DND-41 (cell line): ENCODE measurements around the gene PRELP.

Experiments
- ATAC-seq: fragments of 200-7000 bp; cut with Tn5 transposase; 3 replicates; pipeline ENCODE4 v1.9.1; 2021; ENCODE audit warnings: low read depth; ENCODE audit not compliant: insufficient read depth
- DNase-seq: peaks from one replicate; pipeline ENCODE4 v3.0.0-alpha.2; 2020
- H2AFZ ChIP-seq: 2 replicates; pipeline ENCODE4 v1.6.0; 2012; ENCODE audit warnings: low read depth, low read length
- H3K27ac ChIP-seq: 2 replicates; pipeline ENCODE4 v1.5.1; 2012; ENCODE audit warnings: low read length, inconsistent platforms
- H3K27me3 ChIP-seq: fragments of 200-600 bp; sonication (generic); 2 replicates; pipeline ENCODE4 v1.6.0; 2012; ENCODE audit warnings: low read length, mild to moderate bottlenecking, inconsistent platforms; ENCODE audit not compliant: insufficient read depth, poor library complexity
- H3K36me3 ChIP-seq: 2 replicates; pipeline ENCODE4 v1.5.1; 2012; ENCODE audit warnings: low read length, inconsistent platforms; ENCODE audit not compliant: insufficient read depth
- H3K4me1 ChIP-seq: 2 replicates; pipeline ENCODE4 v1.5.1; 2012; ENCODE audit warnings: mild to moderate bottlenecking, low read length; ENCODE audit not compliant: insufficient read depth
- H3K4me2 ChIP-seq: 2 replicates; pipeline ENCODE4 v1.6.0; 2012; ENCODE audit warnings: mild to moderate bottlenecking, moderate library complexity, low read length, inconsistent platforms; ENCODE audit not compliant: insufficient read depth
- H3K4me3 ChIP-seq, 2 experiments: fragments of 200-600 bp in 1 of 2; shearing (Covaris generic) in 1 of 2; 2 replicates each; pipeline ENCODE4 v1.5.1; 2012 to 2016; ENCODE audit warnings: inconsistent platforms in 2 of 2, low read length in 2 of 2, mild to moderate bottlenecking in 2 of 2, low read depth in 1 of 2, moderate library complexity in 1 of 2
- H3K79me2 ChIP-seq: 2 replicates; pipeline ENCODE4 v1.6.0; 2012; ENCODE audit warnings: low read length, inconsistent platforms; ENCODE audit not compliant: insufficient read depth
- H3K9ac ChIP-seq: 2 replicates; pipeline ENCODE4 v1.6.0; 2012; ENCODE audit warnings: low read depth, mild to moderate bottlenecking, inconsistent platforms, low read length, moderate library complexity
- H3K9me3 ChIP-seq: 2 replicates; pipeline ENCODE4 v1.5.1; 2012; ENCODE audit warnings: low read length, moderate library complexity, mild to moderate bottlenecking, inconsistent platforms; ENCODE audit not compliant: insufficient read depth, severe bottlenecking
- H4K20me1 ChIP-seq: 2 replicates; pipeline ENCODE4 v1.6.0; 2012; ENCODE audit warnings: low read length; ENCODE audit not compliant: insufficient read depth
- EZH2 ChIP-seq: IDR thresholded peaks from 3 replicates; pipeline ENCODE4 v1.6.1; 2012; ENCODE audit warnings: borderline replicate concordance, low read depth, mild to moderate bottlenecking, moderate library complexity, low read length, inconsistent platforms; ENCODE audit not compliant: severe bottlenecking
- TF ChIP-seq, protein P1 (sequence below): IDR thresholded peaks from 2 replicates; pipeline ENCODE4 v1.5.1; 2012; ENCODE audit warnings: borderline replicate concordance, low read length, moderate library complexity, mild to moderate bottlenecking; ENCODE audit not compliant: poor library complexity, severe bottlenecking; ENCODE audit errors: extremely low read depth

Gene PRELP

DNA sequence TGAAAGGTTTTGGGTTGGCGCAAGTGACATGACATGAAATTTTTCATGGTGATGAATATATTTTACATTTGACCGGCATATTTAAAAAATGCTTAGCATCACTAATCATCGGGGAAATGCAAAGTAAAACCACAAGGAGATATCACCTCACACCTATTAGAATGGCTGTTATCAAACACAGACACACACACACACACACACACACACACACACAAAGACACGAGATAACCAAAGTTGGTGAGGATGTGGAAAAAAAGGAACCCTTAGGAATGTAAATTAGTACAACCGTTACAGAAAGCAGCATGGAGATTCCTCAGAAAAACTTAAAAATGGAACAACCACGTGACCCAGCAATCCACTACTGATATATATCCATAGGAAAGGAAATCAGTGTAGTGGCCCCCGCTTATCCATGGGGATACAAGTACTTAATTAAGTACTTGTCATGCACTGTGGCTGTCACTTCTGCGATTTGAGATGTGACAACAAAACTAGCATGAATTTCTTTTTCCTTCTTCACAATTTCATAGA is 15.9 kb upstream of the PRELP start:
- Histone ChIP-seq H3K79me2 (no peaks in the 10 kb centered on the region), H4K20me1 (no peaks in the 10 kb centered on the region), H3K4me2 (no peak overlapping the region), H3K4me1 (no peaks in the 10 kb centered on the region), H3K9ac (no peak overlapping the region), H3K9me3 (no peaks in the 10 kb centered on the region), H2AFZ (no peak overlapping the region), H3K4me3 (no peak overlapping the region), H3K27ac (no peak overlapping the region), H3K27me3 (peaks cover 46% of the 10 kb centered on the region), H3K36me3 (no peaks in the 10 kb centered on the region)
- no peak for DNase-seq
- no peak for ATAC-seq
- no peak for TF ChIP-seq EZH2
- TF ChIP-seq, protein P1, sequence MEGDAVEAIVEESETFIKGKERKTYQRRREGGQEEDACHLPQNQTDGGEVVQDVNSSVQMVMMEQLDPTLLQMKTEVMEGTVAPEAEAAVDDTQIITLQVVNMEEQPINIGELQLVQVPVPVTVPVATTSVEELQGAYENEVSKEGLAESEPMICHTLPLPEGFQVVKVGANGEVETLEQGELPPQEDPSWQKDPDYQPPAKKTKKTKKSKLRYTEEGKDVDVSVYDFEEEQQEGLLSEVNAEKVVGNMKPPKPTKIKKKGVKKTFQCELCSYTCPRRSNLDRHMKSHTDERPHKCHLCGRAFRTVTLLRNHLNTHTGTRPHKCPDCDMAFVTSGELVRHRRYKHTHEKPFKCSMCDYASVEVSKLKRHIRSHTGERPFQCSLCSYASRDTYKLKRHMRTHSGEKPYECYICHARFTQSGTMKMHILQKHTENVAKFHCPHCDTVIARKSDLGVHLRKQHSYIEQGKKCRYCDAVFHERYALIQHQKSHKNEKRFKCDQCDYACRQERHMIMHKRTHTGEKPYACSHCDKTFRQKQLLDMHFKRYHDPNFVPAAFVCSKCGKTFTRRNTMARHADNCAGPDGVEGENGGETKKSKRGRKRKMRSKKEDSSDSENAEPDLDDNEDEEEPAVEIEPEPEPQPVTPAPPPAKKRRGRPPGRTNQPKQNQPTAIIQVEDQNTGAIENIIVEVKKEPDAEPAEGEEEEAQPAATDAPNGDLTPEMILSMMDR, result no peak

DNA sequence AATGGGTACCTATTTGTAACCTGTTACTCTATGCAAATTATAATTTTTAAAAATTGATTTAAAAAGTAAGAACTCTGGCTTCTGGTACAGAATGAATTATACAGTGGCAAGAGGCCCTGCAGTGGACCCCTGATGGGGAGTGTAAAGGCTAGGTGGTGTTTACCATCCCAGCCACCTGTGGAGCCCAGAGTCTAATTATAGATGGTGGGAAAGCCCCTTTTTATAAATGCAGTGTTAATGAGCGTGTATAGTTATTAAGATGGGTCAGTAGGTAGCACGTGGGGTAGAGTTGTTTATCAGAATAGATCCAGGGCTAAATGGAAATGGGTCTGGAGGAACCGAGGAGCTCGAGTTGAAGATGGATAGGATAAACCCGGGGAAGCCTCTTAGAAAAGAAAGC is 13.9 kb upstream of the PRELP start:
- Histone ChIP-seq H3K27ac (no peak overlapping the region), H3K4me3 (no peak overlapping the region), H3K9me3 (no peaks in the 10 kb centered on the region), H4K20me1 (no peaks in the 10 kb centered on the region), H2AFZ (no peak overlapping the region), H3K27me3 (peaks cover 55% of the 10 kb centered on the region), H3K9ac (no peak overlapping the region), H3K4me1 (no peaks in the 10 kb centered on the region), H3K4me2 (no peak overlapping the region), H3K79me2 (no peaks in the 10 kb centered on the region), H3K36me3 (no peaks in the 10 kb centered on the region)
- TF ChIP-seq, protein P1, result no peak
- no peak for TF ChIP-seq EZH2
- ATAC-seq (no peak), DNase-seq (no peak)

DNA sequence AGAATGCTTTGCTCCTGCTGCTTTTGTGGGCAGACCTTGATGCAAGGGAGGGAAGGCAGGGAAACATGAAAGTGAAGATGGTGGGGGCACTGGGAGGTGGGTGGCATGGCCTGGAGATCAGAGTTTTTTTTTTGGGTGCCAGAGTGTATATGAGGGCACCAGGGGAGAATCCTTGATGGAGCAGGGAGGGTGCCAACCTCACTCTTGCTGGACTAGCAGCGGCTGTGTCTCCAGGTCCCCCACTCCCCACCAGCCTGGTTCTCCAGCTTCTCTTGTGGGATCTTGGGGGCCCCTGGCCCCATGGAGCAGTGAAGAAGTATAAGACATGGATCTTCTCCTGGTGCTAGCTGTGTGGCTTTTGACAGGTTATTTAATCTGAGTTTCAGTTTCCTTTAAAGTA is 13.5 kb upstream of the PRELP start:
- no peaks in the 10 kb centered on the region for H4K20me1 ChIP-seq
- H2AFZ ChIP-seq, result no peak overlapping the region
- no peaks in the 10 kb centered on the region for H3K4me1 ChIP-seq
- H3K4me2 ChIP-seq, result no peak overlapping the region
- no peak for ATAC-seq
- H3K9me3 ChIP-seq, result no peaks in the 10 kb centered on the region
- H3K9ac ChIP-seq, result no peak overlapping the region
- no peak overlapping the region for H3K27ac ChIP-seq
- H3K79me2 ChIP-seq, result no peaks in the 10 kb centered on the region
- no peaks in the 10 kb centered on the region for H3K36me3 ChIP-seq
- TF ChIP-seq, protein P1, result no peak
- no peak for TF ChIP-seq EZH2
- DNase-seq, result no peak
- no peak overlapping the region for H3K4me3 ChIP-seq
- peaks cover 52% of the 10 kb centered on the region for H3K27me3 ChIP-seq

DNA sequence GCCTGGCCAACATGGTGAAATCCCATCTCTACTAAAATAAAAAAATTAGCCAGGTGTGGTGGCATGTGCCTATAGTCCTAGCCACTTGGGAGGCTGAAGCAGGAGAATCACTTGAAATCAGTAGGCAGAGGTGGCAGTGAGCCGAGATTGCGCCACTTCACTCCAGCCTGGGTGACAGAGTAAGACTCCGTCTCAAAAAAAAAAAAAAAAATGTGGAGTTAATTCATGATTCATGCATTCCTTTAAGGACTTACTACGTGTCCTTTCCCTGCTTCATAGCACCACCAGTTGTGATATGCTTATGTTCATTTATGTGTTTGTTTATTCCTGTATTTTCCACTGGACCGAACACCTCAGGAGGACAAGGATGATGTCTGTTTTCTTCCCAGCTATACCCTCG is 12.7 kb upstream of the PRELP start:
- no peak overlapping the region for H3K4me3 ChIP-seq
- no peaks in the 10 kb centered on the region for H3K4me1 ChIP-seq
- H3K36me3 ChIP-seq, result no peaks in the 10 kb centered on the region
- no peaks in the 10 kb centered on the region for H3K9me3 ChIP-seq
- no peak for TF ChIP-seq EZH2
- H3K4me2 ChIP-seq, result no peak overlapping the region
- ATAC-seq, result no peak
- H3K27ac ChIP-seq, result no peak overlapping the region
- peaks cover 54% of the 10 kb centered on the region for H3K27me3 ChIP-seq
- DNase-seq, result no peak
- H4K20me1 ChIP-seq, result no peaks in the 10 kb centered on the region
- no peaks in the 10 kb centered on the region for H3K79me2 ChIP-seq
- no peak overlapping the region for H2AFZ ChIP-seq
- no peak overlapping the region for H3K9ac ChIP-seq
